GM13976 (cell line): ENCODE measurements around the gene EGLN1.
"Not testable (repeated sequence)": the region's sequence is repeated elsewhere in the genome, so short reads cannot be mapped to it uniquely, and the experiment has no call there.

Experiments
- DNase-seq: peaks from one replicate; pipeline ENCODE4 v3.0.0; 2012; ENCODE audit warnings: low spot score
- CTCF ChIP-seq: IDR thresholded peaks from 2 replicates; pipeline ENCODE4 v1.5.1; 2012; ENCODE audit warnings: borderline replicate concordance, mild to moderate bottlenecking; ENCODE audit not compliant: insufficient read depth; ENCODE audit errors: extremely low read depth, missing control alignments, control extremely low read depth
- in situ Hi-C: fragments of 300-500 bp; cut with MboI; formaldehyde crosslinking; loops from one replicate; pipeline ENCODE4 v1.12.0; 2022; ENCODE audit warnings: low sequenced_read_pairs, mixed read lengths, inconsistent platforms; ENCODE audit not compliant: unreplicated experiment

Gene EGLN1

GRCh38 chr1:231354330-231355020 lies 67.6 kb downstream of the EGLN1 start:
- no peak for TF ChIP-seq CTCF
- no peak for DNase-seq
- in situ Hi-C loops: loop anchor here (5.0 kb wide), 1 partner anchor 233 kb away; no protein-coding TSS in a partner anchor

- no peak for TF ChIP-seq CTCF
Measured at GRCh38 chr1:231353086-231353485, 69.0 kb downstream of the EGLN1 start.

GRCh38 chr1:231351816-231352215 lies 70.3 kb downstream of the EGLN1 start:
- no peak for DNase-seq
- in situ Hi-C loops: no loop called here
- no peak for TF ChIP-seq CTCF

More at GRCh38 chr1:231353086-231353485, 69.0 kb downstream of the EGLN1 start:
- DNase-seq: no peak
- in situ Hi-C loops: no loop called here

- DNase-seq, in situ Hi-C loops: not testable (repeated sequence)
Measured at GRCh38 chr1:231348856-231349255, 73.2 kb downstream of the EGLN1 start.

GRCh38 chr1:231348442-231348841 lies 73.6 kb downstream of the EGLN1 start:
- TF ChIP-seq CTCF: no peak
- DNase-seq: no peak
- in situ Hi-C loops: no loop called here

- in situ Hi-C loops: no loop called here
- no peak for TF ChIP-seq CTCF
Measured at GRCh38 chr1:231347961-231348360, 74.1 kb downstream of the EGLN1 start.

GRCh38 chr1:231340328-231341013 lies 81.6 kb downstream of the EGLN1 start:
- DNase-seq: no peak
- TF ChIP-seq CTCF: no peak
- in situ Hi-C loops: no loop called here

More at GRCh38 chr1:231347961-231348360, 74.1 kb downstream of the EGLN1 start:
- no peak for DNase-seq
